ENCODE measurements around the gene TUBA3D. TPM values are rescaled to one million over a fixed set of nuclear protein-coding genes. Genes with fewer than 3 reads are reported as not detected.
"Not testable (repeated sequence)": the region's sequence is repeated elsewhere in the genome, so short reads cannot be mapped to it uniquely, and the experiment has no call there.

TUBA3D gene
- total RNA-seq, 2 experiments from 2014 or later, result not detected

GRCh38 chr2:131519466-131519865, 43.5 kb downstream of the TUBA3D start:
- no peaks in the 10 kb centered on the region for H3K9me3 ChIP-seq (ENCODE audit: control insufficient read depth in 1 of 2, insufficient read depth in 1 of 2, low read length in 2 of 2)
- H3K27me3 Mint-ChIP-seq, result no peaks in the 10 kb centered on the region
- no peak overlapping the region for H3K27ac ChIP-seq (ENCODE audit: low read depth in 1 of 2, low read length in 2 of 2)
- intact Hi-C loops (cut with DNase I, micrococcal nuclease), result no loop called here
- H3K36me3 Mint-ChIP-seq (ENCODE audit: low read depth), result peaks cover 32% of the 10 kb centered on the region
- ChIA-PET POLR2A (no interaction called here), CTCF (no interaction called here)
- no peaks in the 10 kb centered on the region for H3K4me1 ChIP-seq (ENCODE audit: insufficient read depth, low read length)
- H3K4me3 ChIP-seq (ENCODE audit: low read length), result no peak overlapping the region
- no peaks in the 10 kb centered on the region for H3K4me1 Mint-ChIP-seq (ENCODE audit: low read depth)
- TF ChIP-seq CTCF (IDR thresholded peaks at IDR 0.05), result no peak
- no peak for DNase-seq
- H3K36me3 ChIP-seq (ENCODE audit: insufficient read depth, low read length), result peaks cover 19% of the 10 kb centered on the region
- no peak for ATAC-seq (ENCODE audit: poor library complexity)
- H3K4me3 Mint-ChIP-seq, result no peak overlapping the region
- H3K27ac Mint-ChIP-seq, result no peak overlapping the region
- no peaks in the 10 kb centered on the region for H3K9me3 Mint-ChIP-seq
- no peaks in the 10 kb centered on the region for H3K27me3 ChIP-seq (ENCODE audit: control insufficient read depth in 1 of 2, insufficient read depth in 2 of 2, low read length in 2 of 2)

GRCh38 chr2:131519871-131520470, 44.1 kb downstream of the TUBA3D start:
- intact Hi-C loops (cut with DNase I, micrococcal nuclease), result loop anchor here in 1 of 2 experiments (10.0 kb wide), 1 partner anchor 105 kb away; no protein-coding TSS in a partner anchor
- H3K27me3 Mint-ChIP-seq; H3K27ac Mint-ChIP-seq; DNase-seq; H3K4me3 Mint-ChIP-seq; H3K4me1 Mint-ChIP-seq (ENCODE audit: low read depth); H3K9me3 ChIP-seq (ENCODE audit: control insufficient read depth in 1 of 2, insufficient read depth in 1 of 2, low read length in 2 of 2); H3K9me3 Mint-ChIP-seq; H3K27me3 ChIP-seq (ENCODE audit: control insufficient read depth in 1 of 2, insufficient read depth in 2 of 2, low read length in 2 of 2); H3K4me1 ChIP-seq (ENCODE audit: insufficient read depth, low read length); H3K27ac ChIP-seq (ENCODE audit: low read depth in 1 of 2, low read length in 2 of 2); ATAC-seq (ENCODE audit: poor library complexity); POLR2A ChIA-PET; H3K4me3 ChIP-seq (ENCODE audit: low read length); CTCF ChIA-PET: not testable (repeated sequence)
- peaks cover 27% of the 10 kb centered on the region for H3K36me3 Mint-ChIP-seq (ENCODE audit: low read depth)
- peaks cover 19% of the 10 kb centered on the region for H3K36me3 ChIP-seq (ENCODE audit: insufficient read depth, low read length)

GRCh38 chr2:131520526-131520925, 44.6 kb downstream of the TUBA3D start:
- Mint-ChIP-seq H3K4me3 (no peak overlapping the region), H3K36me3 (ENCODE audit: low read depth) (peaks cover 25% of the 10 kb centered on the region), H3K27me3 (no peaks in the 10 kb centered on the region), H3K4me1 (ENCODE audit: low read depth) (no peaks in the 10 kb centered on the region), H3K9me3 (no peaks in the 10 kb centered on the region), H3K27ac (no peak overlapping the region)
- H3K27ac ChIP-seq (ENCODE audit: low read depth in 1 of 2, low read length in 2 of 2), result no peak overlapping the region
- intact Hi-C loops (cut with DNase I, micrococcal nuclease), result loop anchor here in 1 of 2 experiments (10.0 kb wide), 1 partner anchor 106 kb away; no protein-coding TSS in a partner anchor
- H3K9me3 ChIP-seq (ENCODE audit: control insufficient read depth in 1 of 2, insufficient read depth in 1 of 2, low read length in 2 of 2), result no peaks in the 10 kb centered on the region
- TF ChIP-seq CTCF (IDR thresholded peaks at IDR 0.05), result no peak
- DNase-seq (no peak), ATAC-seq (ENCODE audit: poor library complexity) (no peak)
- no peak overlapping the region for H3K4me3 ChIP-seq (ENCODE audit: low read length)
- H3K27me3 ChIP-seq (ENCODE audit: control insufficient read depth in 1 of 2, insufficient read depth in 2 of 2, low read length in 2 of 2), result no peaks in the 10 kb centered on the region
- no peaks in the 10 kb centered on the region for H3K4me1 ChIP-seq (ENCODE audit: insufficient read depth, low read length)
- H3K36me3 ChIP-seq (ENCODE audit: insufficient read depth, low read length), result peaks cover 19% of the 10 kb centered on the region
- POLR2A ChIA-PET, result no interaction called here
- CTCF ChIA-PET, result no interaction called here

GRCh38 chr2:131521524-131521923, 45.6 kb downstream of the TUBA3D start:
- H3K36me3 Mint-ChIP-seq (ENCODE audit: low read depth), result peaks cover 20% of the 10 kb centered on the region
- not testable (repeated sequence) for H3K4me3 Mint-ChIP-seq, H3K27ac Mint-ChIP-seq

More at GRCh38 chr2:131521524-131521923, 45.6 kb downstream of the TUBA3D start:
- peaks cover 18% of the 10 kb centered on the region for H3K36me3 ChIP-seq (ENCODE audit: insufficient read depth, low read length)
- H3K27me3 ChIP-seq (ENCODE audit: control insufficient read depth in 1 of 2, insufficient read depth in 2 of 2, low read length in 2 of 2); POLR2A ChIA-PET; H3K9me3 ChIP-seq (ENCODE audit: control insufficient read depth in 1 of 2, insufficient read depth in 1 of 2, low read length in 2 of 2); H3K4me1 Mint-ChIP-seq (ENCODE audit: low read depth); H3K9me3 Mint-ChIP-seq; H3K4me3 ChIP-seq (ENCODE audit: low read length); ATAC-seq (ENCODE audit: poor library complexity); H3K27ac ChIP-seq (ENCODE audit: low read depth in 1 of 2, low read length in 2 of 2); DNase-seq; H3K27me3 Mint-ChIP-seq; CTCF ChIA-PET; H3K4me1 ChIP-seq (ENCODE audit: insufficient read depth, low read length): not testable (repeated sequence)
- intact Hi-C loops (cut with DNase I, micrococcal nuclease), result loop anchor here in 1 of 2 experiments (10.0 kb wide), 1 partner anchor 107 kb away; no protein-coding TSS in a partner anchor
